Esophagus muscularis mucosa (tissue), 4 donors: ENCODE data around the gene GDF15. TPM values are rescaled to one million over a fixed set of nuclear protein-coding genes. Genes with fewer than 3 reads are reported as not detected.

ENCODE experiments used
- DNase-seq: peaks from one replicate; pipeline ENCODE4 v3.0.0-alpha.2; 2017; ENCODE audit errors: extremely low spot score
- H3K27ac ChIP-seq, 4 donors: fragments of 200-600 bp; sonication (generic); replicated peaks in 1 of 4; 1 replicate in 3 of 4; 2 replicates in 1 of 4; pipeline ENCODE4 v1.5.1; 2016 to 2019; ENCODE audit warnings: mild to moderate bottlenecking in 1 of 4
- H3K27me3 ChIP-seq, 4 donors: fragments of 200-600 bp; sonication (generic); one replicate each; pipeline versions ENCODE4 v1.5.1 to v1.6.0; 2016 to 2019
- H3K36me3 ChIP-seq, 4 donors: fragments of 200-600 bp; sonication (generic); one replicate each; pipeline ENCODE4 v1.5.1; 2016 to 2019
- H3K4me1 ChIP-seq, 4 donors: fragments of 200-600 bp; sonication (generic); one replicate each; pipeline ENCODE4 v1.5.1; 2016 to 2019
- H3K4me3 ChIP-seq, 4 donors: fragments of 200-600 bp; sonication (generic); 1 replicate in 2 of 4; 2 replicates in 2 of 4; pipeline ENCODE4 v1.5.1; 2016 to 2019; ENCODE audit warnings: mild to moderate bottlenecking in 4 of 4, moderate library complexity in 1 of 4
- H3K9me3 ChIP-seq, 4 donors: fragments of 200-600 bp; sonication (generic); 1 replicate in 3 of 4; 2 replicates in 1 of 4; pipeline ENCODE4 v1.5.1; 2016 to 2019
- CTCF ChIP-seq, 3 experiments: fragments of 200-600 bp in 2 of 3; fragments of 450-650 bp in 1 of 3; sonication (generic) in 2 of 3; IDR thresholded peaks; one replicate each; pipeline ENCODE4 v1.5.1; 2017 to 2019; ENCODE audit warnings: antibody characterized with exemption in 3 of 3, mild to moderate bottlenecking in 2 of 3, moderate library complexity in 1 of 3
- EP300 ChIP-seq: sonication (generic); formaldehyde crosslinking; IDR thresholded peaks from one replicate; pipeline ENCODE4 v1.6.1; 2017; ENCODE audit warnings: antibody characterized with exemption
- POLR2A ChIP-seq: fragments of 450-650 bp; IDR thresholded peaks from one replicate; pipeline ENCODE4 v1.6.1; 2017; ENCODE audit warnings: antibody characterized with exemption, moderate library complexity, mild to moderate bottlenecking, low read depth
- POLR2AphosphoS5 ChIP-seq, 2 donors: sonication (generic); formaldehyde crosslinking; IDR thresholded peaks; one replicate each; pipeline ENCODE4 v1.6.1; 2017; ENCODE audit warnings: antibody characterized with exemption in 2 of 2
- WGBS: methylation state at CpG from one replicate; pipeline ENCODE4 v1.1.5; 2018; 5-methylcytosine and 5-hydroxymethylcytosine counted together
- intact Hi-C: fragments of 100-400 bp; cut with DNase I; formaldehyde crosslinking; loops from one replicate; pipeline ENCODE4 v1.15.1; 2023
- total RNA-seq, 4 donors: library from RNA; depleted of rRNA; stranded (reverse); fragments of >200 nt; gene quantifications; one replicate each; pipeline versions ENCODE4 v1.1.0 to v1.2.1, GENCODE V29; 2016

The GDF15 gene
- total RNA-seq, 4 donors from 2014 or later = 1.6 to 5.6 (median 3.8) TPM

DNA sequence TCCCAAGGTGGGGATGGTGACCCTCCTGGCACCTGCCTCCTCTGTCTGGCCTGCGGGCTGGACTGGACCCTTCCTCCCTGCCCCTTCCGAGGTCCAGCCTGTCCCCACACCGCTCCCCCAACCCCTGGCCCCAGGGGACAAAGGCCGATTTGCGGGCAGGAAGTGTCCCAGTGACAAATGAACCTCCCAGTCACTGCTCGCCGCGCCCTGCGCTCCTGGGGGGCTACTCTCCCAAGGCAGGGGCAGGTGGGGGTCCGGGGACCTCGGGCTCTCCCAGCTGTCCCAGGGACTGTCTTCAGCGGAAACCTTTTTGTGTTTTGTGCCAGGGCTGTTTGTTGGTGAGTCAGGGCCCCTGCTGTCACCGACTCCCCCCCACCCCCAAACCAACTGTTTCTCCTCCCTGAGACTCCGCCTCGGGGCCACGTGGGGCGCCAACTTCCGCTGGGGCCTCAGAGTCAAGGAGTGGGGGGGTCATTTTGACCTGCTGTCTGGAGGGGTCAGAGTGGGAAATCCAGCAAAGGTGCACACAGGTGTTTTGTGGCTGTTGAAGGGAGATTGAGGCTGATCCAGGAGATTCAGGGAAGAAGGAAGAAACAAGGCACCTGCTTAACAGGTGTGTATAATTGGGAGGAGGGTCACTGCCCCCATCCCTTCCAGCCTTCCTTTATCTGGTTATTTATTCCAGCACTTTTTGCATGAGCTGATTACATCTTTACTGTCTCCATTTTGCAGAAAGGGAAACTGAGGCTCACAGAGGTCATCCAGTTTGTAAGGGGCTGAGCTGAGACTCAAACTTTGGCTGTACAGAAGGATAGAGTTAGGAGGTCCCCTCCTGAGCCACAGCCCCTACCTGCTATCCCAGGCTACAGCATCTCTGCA is 44.7 kb upstream of the GDF15 start:
- DNase-seq = no peak
- WGBS = 3% methylated on average over 6 of the region's 18 CpGs
- TF ChIP-seq POLR2AphosphoS5 (IDR thresholded peaks at IDR 0.05) = peak in 1 of 2 donors; percentile 35
- TF ChIP-seq POLR2A = no peak
- intact Hi-C loops = loop anchor here (5.0 kb wide), 1 partner anchor 69 kb away; the partner anchor contains the start of gene IQCN
- H3K27ac ChIP-seq = peak overlapping the region; percentile 77 to 91 (median 86)
- H3K9me3 ChIP-seq = no peaks in the 10 kb centered on the region
- H3K36me3 ChIP-seq = peaks cover 0 to 37% (median 8%) of the 10 kb centered on the region in 4 donors
- peak overlapping the region; percentile 84 to 91 (median 88) for H3K4me3 ChIP-seq
- no peaks in the 10 kb centered on the region for H3K27me3 ChIP-seq
- peaks cover 15 to 40% (median 28%) of the 10 kb centered on the region in 4 donors for H3K4me1 ChIP-seq

GRCh38 chr19:18342090-18342632 is 43.8 kb upstream of the GDF15 start:
- WGBS = 68% methylated on average over 7 of the region's 8 CpGs
- Histone ChIP-seq H3K36me3 (peaks cover 0 to 42% (median 8%) of the 10 kb centered on the region in 4 donors), H3K9me3 (no peaks in the 10 kb centered on the region), H3K4me3 (no peak overlapping the region), H3K27me3 (no peaks in the 10 kb centered on the region), H3K27ac (peak overlapping the region in 2 of 4 donors; percentile 87 to 91), H3K4me1 (peaks cover 15 to 40% (median 28%) of the 10 kb centered on the region in 4 donors)
- TF ChIP-seq POLR2AphosphoS5 (IDR thresholded peaks at IDR 0.05) = no peak
- no peak for TF ChIP-seq POLR2A
- no peak for TF ChIP-seq EP300
- intact Hi-C loops = loop anchor here (5.0 kb wide), 1 partner anchor 70 kb away; the partner anchor contains the start of gene IQCN
- DNase-seq = no peak

GRCh38 chr19:18344582-18344950 is 41.4 kb upstream of the GDF15 start:
- TF ChIP-seq CTCF (IDR thresholded peaks at IDR 0.05) (no peak), EP300 (no peak), POLR2AphosphoS5 (IDR thresholded peaks at IDR 0.05) (no peak), POLR2A (no peak)
- Histone ChIP-seq H3K4me3 (no peak overlapping the region), H3K27me3 (no peaks in the 10 kb centered on the region), H3K9me3 (no peaks in the 10 kb centered on the region), H3K36me3 (peaks cover 0 to 52% (median 11%) of the 10 kb centered on the region in 4 donors), H3K27ac (peak overlapping the region in 3 of 4 donors; percentile 44 to 48 (median 45)), H3K4me1 (peaks cover 11 to 40% (median 27%) of the 10 kb centered on the region in 4 donors)
- intact Hi-C loops = loop anchor here (5.0 kb wide), 1 partner anchor 72 kb away; the partner anchor contains the start of gene IQCN
- DNase-seq = no peak
- whole genome bisulfite sequencing = 76% methylated on average over 13 of the region's 13 CpGs

- H3K9me3 ChIP-seq = no peaks in the 10 kb centered on the region
- H3K27ac ChIP-seq = peak overlapping the region in 1 of 4 donors; percentile 45
- H3K36me3 ChIP-seq = peaks cover 0 to 52% (median 12%) of the 10 kb centered on the region in 4 donors
- WGBS = 96% methylated on average over 6 of the region's 6 CpGs
- no peak for TF ChIP-seq EP300
- TF ChIP-seq CTCF (IDR thresholded peaks at IDR 0.05) = no peak
- TF ChIP-seq POLR2A = no peak
- no peak for TF ChIP-seq POLR2AphosphoS5 (IDR thresholded peaks at IDR 0.05)
- intact Hi-C loops = no loop called here
- H3K27me3 ChIP-seq = no peaks in the 10 kb centered on the region
- H3K4me1 ChIP-seq = peaks cover 5 to 36% (median 21%) of the 10 kb centered on the region in 4 donors
- no peak for DNase-seq
- H3K4me3 ChIP-seq = no peak overlapping the region
These were observed 40.7 kb upstream of the GDF15 start for GRCh38 chr19:18345296-18345695.

GRCh38 chr19:18346091-18346490 is 39.9 kb upstream of the GDF15 start:
- intact Hi-C loops = no loop called here
- WGBS = 77% methylated on average over 8 of the region's 8 CpGs
- Histone ChIP-seq H3K27me3 (no peaks in the 10 kb centered on the region), H3K27ac (no peak overlapping the region), H3K36me3 (peaks cover 0 to 52% (median 13%) of the 10 kb centered on the region in 4 donors), H3K4me3 (no peak overlapping the region), H3K4me1 (peaks cover 5 to 31% (median 16%) of the 10 kb centered on the region in 4 donors), H3K9me3 (no peaks in the 10 kb centered on the region)
- DNase-seq = no peak
- TF ChIP-seq POLR2AphosphoS5 (IDR thresholded peaks at IDR 0.05) (no peak), POLR2A (no peak), EP300 (no peak), CTCF (IDR thresholded peaks at IDR 0.05) (no peak)
